ENCODE data around the gene EPHX1.

GRCh38 chr1:225780630-225781029 lies 29.3 kb upstream of the EPHX1 start:
- no peak for TF ChIP-seq CTCF (conservative IDR thresholded peaks at IDR 0.05 in 1 of 2, IDR thresholded peaks at IDR 0.05 in 1 of 2; ENCODE audit: low read depth in 1 of 2, low read length in 2 of 2)
- TF ChIP-seq EZH2 (IDR thresholded peaks at IDR 0.05; ENCODE audit: low read length, missing control alignments), result no peak

Measured in fibroblast of lung (primary cell).